Measurements from ENCODE around the gene FFAR4. TPM values are rescaled to one million over a fixed set of nuclear protein-coding genes. Genes with fewer than 3 reads are reported as not detected.
"Not testable (repeated sequence)": the region's sequence is repeated elsewhere in the genome, so short reads cannot be mapped to it uniquely, and the experiment has no call there.

The FFAR4 gene
- not detected for total RNA-seq
- polyA plus RNA-seq = not detected
- 0 to 0.09 (median 0) reads per million in 6 experiments for total RNA-seq

DNA sequence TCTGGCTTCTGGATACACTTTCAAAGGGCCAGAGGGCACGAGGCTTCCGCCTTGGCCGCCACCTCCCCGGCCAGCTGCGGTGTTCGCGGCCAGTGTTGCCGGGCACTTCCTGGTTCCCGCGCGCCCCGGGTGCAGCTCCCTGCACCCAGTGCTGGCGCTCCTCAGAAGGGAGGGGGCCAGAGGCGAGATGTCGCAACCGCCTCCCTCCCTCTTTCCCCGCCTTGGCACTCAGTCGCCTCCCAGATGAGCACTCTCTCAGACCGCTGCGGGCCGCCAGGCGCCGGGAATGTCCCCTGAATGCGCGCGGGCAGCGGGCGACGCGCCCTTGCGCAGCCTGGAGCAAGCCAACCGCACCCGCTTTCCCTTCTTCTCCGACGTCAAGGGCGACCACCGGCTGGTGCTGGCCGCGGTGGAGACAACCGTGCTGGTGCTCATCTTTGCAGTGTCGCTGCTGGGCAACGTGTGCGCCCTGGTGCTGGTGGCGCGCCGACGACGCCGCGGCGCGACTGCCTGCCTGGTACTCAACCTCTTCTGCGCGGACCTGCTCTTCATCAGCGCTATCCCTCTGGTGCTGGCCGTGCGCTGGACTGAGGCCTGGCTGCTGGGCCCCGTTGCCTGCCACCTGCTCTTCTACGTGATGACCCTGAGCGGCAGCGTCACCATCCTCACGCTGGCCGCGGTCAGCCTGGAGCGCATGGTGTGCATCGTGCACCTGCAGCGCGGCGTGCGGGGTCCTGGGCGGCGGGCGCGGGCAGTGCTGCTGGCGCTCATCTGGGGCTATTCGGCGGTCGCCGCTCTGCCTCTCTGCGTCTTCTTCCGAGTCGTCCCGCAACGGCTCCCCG lies at the start of gene FFAR4:
FFAR4 (plus strand) TSS at position 231 of the 842 bp plus-strand sequence; CDS start at position 287, 56 bp downstream.
- ATAC-seq (no peak), DNase-seq (no peak)
- no peaks in the 10 kb centered on the region for H3K9me3 Mint-ChIP-seq
- no peak within 1 kb of the TSS for H3K27ac Mint-ChIP-seq
- peaks cover 0 to 9% (median 7%) of the 10 kb centered on the region in 4 donors for H3K4me1 Mint-ChIP-seq
- peaks cover 23 to 80% (median 50%) of the 10 kb centered on the region in 5 donors for H3K27me3 Mint-ChIP-seq
- H3K4me3 Mint-ChIP-seq = peak within 1 kb of the TSS in 1 of 10 donors; percentile 19
- POLR2A ChIA-PET = no interaction called here
- H3K36me3 Mint-ChIP-seq = no peaks in the 10 kb centered on the region

- Mint-ChIP-seq H3K4me3 (no peak overlapping the region), H3K36me3 (peaks cover 0 to 4% (median 0%) of the 10 kb centered on the region in 3 donors), H3K4me1 (peaks cover 0 to 9% (median 0%) of the 10 kb centered on the region in 4 donors), H3K27ac (no peak overlapping the region), H3K27me3 (peaks cover 0 to 11% (median 4%) of the 10 kb centered on the region in 5 donors), H3K9me3 (peaks cover 0 to 5% (median 0%) of the 10 kb centered on the region in 9 donors)
- DNase-seq (no peak), ATAC-seq (no peak)
- POLR2A ChIA-PET = no interaction called here
These were observed 47.9 kb upstream of the FFAR4 start for GRCh38 chr10:93518531-93518930.

DNA sequence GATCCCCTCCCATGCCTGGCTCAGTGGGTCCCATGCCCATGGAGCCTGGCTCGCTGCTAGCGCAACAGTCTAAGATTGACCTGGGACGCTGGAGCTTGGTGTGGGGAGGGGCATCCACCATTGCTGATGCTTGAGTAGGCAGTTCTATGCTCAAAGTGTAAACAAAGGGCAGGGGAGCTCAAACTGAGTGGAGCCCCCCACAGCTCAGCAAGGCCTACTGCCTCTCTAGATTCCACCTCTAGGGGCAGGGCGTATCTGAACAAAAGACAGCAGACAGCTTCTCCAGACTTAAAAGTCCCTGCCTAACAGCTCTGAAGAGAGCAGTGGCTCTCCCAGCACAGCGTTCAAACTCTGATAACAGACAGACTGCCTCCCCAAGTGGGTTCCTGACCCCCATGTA lies 31.2 kb upstream of the FFAR4 start:
- H3K4me3 Mint-ChIP-seq = no peak overlapping the region
- no peak for DNase-seq
- no peaks in the 10 kb centered on the region for H3K36me3 Mint-ChIP-seq
- peaks cover 12 to 28% (median 20%) of the 10 kb centered on the region in 5 donors for H3K27me3 Mint-ChIP-seq
- no peaks in the 10 kb centered on the region for H3K4me1 Mint-ChIP-seq
- ATAC-seq = no peak
- H3K27ac Mint-ChIP-seq = no peak overlapping the region
- no peaks in the 10 kb centered on the region for H3K9me3 Mint-ChIP-seq
- POLR2A ChIA-PET = no interaction called here

DNA sequence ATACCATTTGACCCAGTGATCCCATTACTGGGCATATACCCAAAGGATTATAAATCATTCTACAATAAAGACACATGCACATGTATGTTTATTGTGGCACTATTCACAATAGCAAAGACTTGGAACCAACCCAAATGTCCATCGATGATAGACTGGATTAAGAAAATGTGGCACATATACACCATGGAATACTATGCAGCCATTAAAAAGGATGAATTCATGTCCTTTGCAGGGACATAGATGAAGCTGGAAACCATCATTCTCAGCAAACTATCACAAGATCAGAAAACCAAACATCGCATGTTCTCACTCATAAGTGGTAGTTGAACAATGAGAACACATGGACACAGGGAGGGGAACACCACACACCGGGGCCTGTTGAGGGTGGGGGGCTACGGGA lies 25.6 kb upstream of the FFAR4 start:
- POLR2A ChIA-PET, H3K36me3 Mint-ChIP-seq, DNase-seq, H3K4me1 Mint-ChIP-seq, H3K27ac Mint-ChIP-seq, H3K4me3 Mint-ChIP-seq, ATAC-seq, H3K9me3 Mint-ChIP-seq: not testable (repeated sequence)
- H3K27me3 Mint-ChIP-seq = peaks cover 11 to 24% (median 14%) of the 10 kb centered on the region in 5 donors

GRCh38 chr10:93541402-93542357 lies 24.8 kb upstream of the FFAR4 start:
- Mint-ChIP-seq H3K36me3 (no peaks in the 10 kb centered on the region), H3K4me1 (no peaks in the 10 kb centered on the region), H3K4me3 (no peak overlapping the region), H3K27ac (no peak overlapping the region), H3K27me3 (peaks cover 7 to 16% (median 14%) of the 10 kb centered on the region in 5 donors), H3K9me3 (peaks cover 0 to 2% (median 0%) of the 10 kb centered on the region in 9 donors)
- DNase-seq = no peak
- ATAC-seq = no peak
- POLR2A ChIA-PET = no interaction called here

DNA sequence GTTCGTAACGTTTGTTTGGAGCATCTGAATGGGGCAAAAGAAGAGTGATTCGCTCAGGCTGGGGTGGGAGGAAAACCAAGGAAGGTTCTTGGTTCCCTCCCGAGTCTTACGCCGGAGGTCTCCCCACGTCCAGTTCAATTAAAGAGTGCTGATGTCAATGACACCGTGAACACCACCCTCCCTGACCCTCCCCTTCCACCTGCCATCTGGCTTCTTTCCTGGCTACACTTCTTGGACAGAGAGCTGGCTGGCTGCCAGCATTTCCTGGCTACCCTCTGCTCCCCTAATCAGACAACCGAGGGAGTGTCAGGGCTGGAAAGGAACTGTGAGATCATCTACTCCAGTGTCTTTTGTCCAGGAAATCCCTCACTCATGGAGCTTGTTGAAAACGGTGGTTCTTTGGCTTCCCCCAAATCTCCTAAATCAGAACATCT lies 24.1 kb upstream of the FFAR4 start:
- H3K4me1 Mint-ChIP-seq = no peaks in the 10 kb centered on the region
- H3K9me3 Mint-ChIP-seq = peaks cover 0 to 2% (median 0%) of the 10 kb centered on the region in 9 donors
- no peaks in the 10 kb centered on the region for H3K36me3 Mint-ChIP-seq
- H3K27me3 Mint-ChIP-seq = peaks cover 7 to 14% (median 12%) of the 10 kb centered on the region in 5 donors
- H3K4me3 Mint-ChIP-seq = no peak overlapping the region
- peak overlapping the region in 1 of 10 donors; percentile 29 for H3K27ac Mint-ChIP-seq
- DNase-seq = no peak
- POLR2A ChIA-PET = no interaction called here
- no peak for ATAC-seq

GRCh38 chr10:93546995-93547394 lies 19.5 kb upstream of the FFAR4 start:
- H3K4me3 Mint-ChIP-seq, H3K27ac Mint-ChIP-seq, H3K4me1 Mint-ChIP-seq, ATAC-seq, H3K9me3 Mint-ChIP-seq, DNase-seq, POLR2A ChIA-PET, H3K36me3 Mint-ChIP-seq: not testable (repeated sequence)
- H3K27me3 Mint-ChIP-seq = peaks cover 0 to 12% (median 5%) of the 10 kb centered on the region in 5 donors

GRCh38 chr10:93547522-93547921 lies 18.9 kb upstream of the FFAR4 start:
- Mint-ChIP-seq H3K4me3 (no peak overlapping the region), H3K36me3 (no peaks in the 10 kb centered on the region), H3K9me3 (peaks cover 0 to under 1% (median 0%) of the 10 kb centered on the region in 9 donors), H3K27me3 (peaks cover 0 to 12% (median 5%) of the 10 kb centered on the region in 5 donors), H3K4me1 (no peaks in the 10 kb centered on the region), H3K27ac (no peak overlapping the region)
- POLR2A ChIA-PET = no interaction called here
- no peak for ATAC-seq
- DNase-seq = no peak

GRCh38 chr10:93548376-93549071 lies 17.9 kb upstream of the FFAR4 start:
- Mint-ChIP-seq H3K4me1 (no peaks in the 10 kb centered on the region), H3K4me3 (peak overlapping the region in 1 of 10 donors; percentile 14), H3K9me3 (no peaks in the 10 kb centered on the region), H3K36me3 (no peaks in the 10 kb centered on the region), H3K27me3 (peaks cover 0 to 12% (median 6%) of the 10 kb centered on the region in 5 donors), H3K27ac (no peak overlapping the region)
- POLR2A ChIA-PET = no interaction called here
- DNase-seq (no peak), ATAC-seq (no peak)

GRCh38 chr10:93550606-93551005 lies 15.9 kb upstream of the FFAR4 start:
- ATAC-seq = no peak
- no peaks in the 10 kb centered on the region for H3K36me3 Mint-ChIP-seq
- POLR2A ChIA-PET = no interaction called here

GRCh38 chr10:93552780-93553179 lies 13.7 kb upstream of the FFAR4 start:
- Mint-ChIP-seq H3K36me3 (no peaks in the 10 kb centered on the region), H3K27ac (peak overlapping the region in 1 of 10 donors; percentile 10), H3K4me1 (no peaks in the 10 kb centered on the region), H3K4me3 (no peak overlapping the region), H3K9me3 (no peaks in the 10 kb centered on the region), H3K27me3 (peaks cover 5 to 24% (median 6%) of the 10 kb centered on the region in 5 donors)
- ATAC-seq = no peak
- DNase-seq = no peak
- POLR2A ChIA-PET = no interaction called here

More at GRCh38 chr10:93550606-93551005, 15.9 kb upstream of the FFAR4 start:
- no peaks in the 10 kb centered on the region for H3K4me1 Mint-ChIP-seq
- DNase-seq = no peak
- H3K9me3 Mint-ChIP-seq = no peaks in the 10 kb centered on the region
- H3K27ac Mint-ChIP-seq = no peak overlapping the region
- peaks cover 0 to 19% (median 5%) of the 10 kb centered on the region in 5 donors for H3K27me3 Mint-ChIP-seq
- no peak overlapping the region for H3K4me3 Mint-ChIP-seq

Measured in naive thymus-derived CD8-positive, alpha-beta T cell (primary cell).